NCI-H2029 treated with DMSO at 0.1 percent for 48 hours (cell line): Measurements from ENCODE around the gene KLF13.

Source experiments
- DNase-seq: peaks from one replicate; lab custom pipeline; 2025; lab: John Stamatoyannopoulos, UW

Gene KLF13

GRCh38 chr15:31402511-31403056 lies 75.9 kb downstream of the KLF13 start:
- DNase-seq = no peak

GRCh38 chr15:31403096-31403495 lies 76.5 kb downstream of the KLF13 start:
- no peak for DNase-seq

- no peak for DNase-seq
Observed at GRCh38 chr15:31403606-31404005, 77.0 kb downstream of the KLF13 start.

DNA sequence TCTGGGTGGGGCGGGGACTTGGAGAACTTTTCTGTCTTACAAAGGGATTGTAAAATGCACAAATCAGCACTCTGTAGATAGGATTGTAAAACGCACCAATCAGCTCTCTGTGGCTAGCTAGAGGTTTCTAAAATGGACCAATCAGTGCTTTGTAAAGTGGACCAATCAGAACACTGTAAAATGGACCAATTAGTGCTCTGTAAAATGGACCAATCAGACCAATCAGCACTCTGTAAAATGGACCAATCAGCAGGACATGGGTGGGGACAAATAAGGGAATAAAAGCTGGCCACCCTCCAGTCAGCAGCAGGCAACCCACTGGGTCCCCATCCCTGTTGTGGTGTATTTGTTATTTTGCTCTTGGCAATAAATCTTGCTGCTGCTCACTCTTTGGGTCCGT lies 77.7 kb downstream of the KLF13 start:
- no peak for DNase-seq

- DNase-seq = no peak
Observed at GRCh38 chr15:31405200-31405920, 78.7 kb downstream of the KLF13 start.

GRCh38 chr15:31407376-31407775 lies 80.7 kb downstream of the KLF13 start:
- no peak for DNase-seq

- DNase-seq = no peak
Observed at GRCh38 chr15:31407851-31408250, 81.2 kb downstream of the KLF13 start.

DNA sequence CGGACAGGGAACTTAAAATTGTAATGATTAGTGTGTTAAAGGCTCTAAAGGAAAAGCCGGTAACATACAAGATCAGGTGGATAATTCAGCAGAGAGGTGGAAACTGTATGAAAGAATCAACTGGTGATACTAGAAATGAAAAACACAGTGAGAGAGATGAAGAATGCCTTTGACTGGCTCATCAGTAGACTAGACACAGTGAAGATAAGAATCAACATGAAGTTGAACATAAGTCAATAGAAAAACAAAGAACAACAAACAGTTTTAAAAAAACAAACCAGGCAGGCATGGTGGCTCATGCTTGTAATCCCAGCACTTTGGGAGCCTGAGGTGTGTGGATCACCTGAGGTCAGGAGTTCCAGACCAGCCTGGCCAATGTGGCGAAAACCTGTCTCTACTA lies 82.1 kb downstream of the KLF13 start:
- DNase-seq = no peak

DNA sequence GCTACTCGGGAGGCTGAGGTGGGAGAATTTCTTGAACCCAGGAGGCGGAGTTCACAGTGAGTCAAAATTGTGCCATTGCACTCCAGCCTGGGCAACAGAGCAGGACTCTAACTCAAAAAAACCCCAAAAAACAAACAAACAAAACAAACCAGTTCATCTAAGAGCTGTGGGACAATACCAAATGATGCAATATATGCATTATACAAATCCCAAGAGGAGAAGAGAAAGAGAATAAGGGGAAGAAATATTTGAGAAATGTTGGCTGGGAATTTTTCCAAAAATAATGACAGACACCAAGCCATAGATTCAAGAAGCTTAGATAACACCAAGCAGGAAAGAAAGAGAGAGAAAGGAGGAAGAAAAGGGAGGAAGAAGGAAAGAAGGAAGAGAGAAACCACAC lies 82.5 kb downstream of the KLF13 start:
- no peak for DNase-seq

GRCh38 chr15:31412824-31413223 lies 86.2 kb downstream of the KLF13 start:
- no peak for DNase-seq

- DNase-seq = no peak
Observed at GRCh38 chr15:31415201-31415600, 88.6 kb downstream of the KLF13 start.

DNA sequence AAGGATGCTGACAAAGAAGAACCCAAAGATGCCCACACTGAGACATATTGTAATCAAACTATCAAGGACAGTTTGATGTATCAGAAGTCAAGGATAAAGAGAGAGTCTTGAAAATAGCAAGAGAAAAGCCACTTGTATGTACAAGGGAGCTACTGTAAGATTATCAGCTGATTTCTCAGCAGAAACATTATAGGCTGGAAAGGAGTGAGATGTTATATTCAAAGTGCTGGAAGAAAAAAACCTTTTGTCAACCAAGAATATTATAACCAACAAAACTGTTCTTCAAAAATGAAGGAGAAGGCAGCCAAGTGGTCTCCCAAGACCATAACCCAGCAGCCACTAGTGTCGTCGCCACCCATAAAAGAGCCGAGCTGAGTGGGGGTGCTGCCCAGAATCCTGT lies 93.2 kb downstream of the KLF13 start:
- no peak for DNase-seq

DNA sequence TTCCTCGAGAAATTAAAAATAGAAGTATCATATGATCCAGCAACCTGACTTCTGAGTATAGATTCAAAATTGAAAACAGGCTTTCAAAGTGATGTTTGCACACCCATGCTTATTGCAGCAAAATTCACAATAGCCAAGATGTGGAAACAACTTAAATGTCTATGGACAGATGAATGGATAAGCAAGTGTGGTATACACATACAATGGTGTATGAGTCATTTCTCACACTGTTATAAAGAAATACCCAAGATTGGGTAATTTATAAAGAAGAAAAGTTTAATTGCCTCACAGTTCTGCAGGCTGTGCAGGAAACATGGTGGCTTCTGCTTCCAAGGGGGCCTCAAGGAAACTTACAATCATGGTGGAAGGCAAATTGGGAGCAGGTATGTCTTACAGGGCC lies 100.8 kb downstream of the KLF13 start:
- no peak for DNase-seq
